Smooth muscle cell of the umbilical artery (primary cell): ENCODE data around the gene FCRL4. TPM values are rescaled to one million over a fixed set of nuclear protein-coding genes. Genes with fewer than 3 reads are reported as not detected.

Experiments used
- total RNA-seq: library from RNA; depleted of rRNA; stranded (reverse); fragments of >200 nt; gene quantifications from 2 replicates; pipeline ENCODE4 v1.2.3, GENCODE V29; 2014

The FCRL4 gene
- total RNA-seq = not detected in 2 replicates

DNA sequence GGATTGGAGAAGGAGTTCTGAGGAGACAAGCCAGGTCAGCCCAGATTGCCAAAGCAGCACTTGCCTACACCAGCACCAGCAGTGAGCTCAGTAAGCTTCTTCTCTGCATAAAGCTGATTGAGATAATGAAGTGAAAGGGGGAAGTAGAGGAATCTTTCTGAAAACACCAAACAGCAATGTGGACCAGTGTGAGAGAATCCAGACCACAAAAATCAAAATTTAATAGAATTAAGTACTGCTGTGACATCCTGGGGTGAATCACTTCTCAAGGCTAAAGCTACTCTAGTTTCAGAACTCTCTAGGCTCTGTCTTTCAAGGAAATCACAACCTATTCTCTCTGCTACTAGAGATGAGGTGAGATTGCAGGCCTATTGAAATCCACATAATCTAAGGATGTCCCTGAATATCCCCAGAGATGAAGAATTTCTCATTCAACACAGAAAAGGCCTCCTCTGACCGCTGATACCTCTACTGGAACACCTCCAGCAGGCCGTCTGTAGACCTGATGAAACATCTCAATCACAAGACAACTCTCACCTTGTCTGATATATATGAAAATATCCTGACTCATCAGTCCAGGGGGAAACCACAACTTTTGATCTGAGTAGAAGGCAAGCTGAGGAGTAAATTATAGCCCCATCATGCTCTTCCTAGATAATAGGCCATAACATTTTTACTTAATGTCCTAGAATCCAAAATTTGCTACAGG, at the start of gene FCRL4:
Gene FCRL4 (minus strand): TSS at position 127 of the 709 bp plus-strand sequence. CDS start 141 bp downstream, outside the sequence.

GRCh38 chr1:157551694-157552693, 45.9 kb downstream of the FCRL4 start, which contains the start of gene FCRL5:
TSS of gene FCRL5 (minus strand) at chr1:157552515. CDS start at chr1:157552362, 153 bp downstream.

Other genes with a start within 250 kb of the FCRL4 start
- gene FCRL5, start 45.6 kb downstream of the FCRL4 start, total RNA-seq = not detected in 2 replicates
- gene FCRL3, start 102.7 kb upstream of the FCRL4 start, total RNA-seq = not detected in 2 replicates
- not detected in 2 replicates for gene FCRL2, start 179.0 kb upstream of the FCRL4 start, total RNA-seq
- not detected in 2 replicates for gene FCRL1, start 222.0 kb upstream of the FCRL4 start, total RNA-seq
- gene CD5L, start 243.7 kb upstream of the FCRL4 start, total RNA-seq = not detected in 2 replicates